Measurements from ENCODE around the gene ORMDL3. TPM values are rescaled to one million over a fixed set of nuclear protein-coding genes. Genes with fewer than 3 reads are reported as not detected.
A peak's percentile ranks its signal among the peaks of the same experiment; 100 is the strongest.

Gene ORMDL3
- total and polyA plus RNA-seq, 2 donors (not counting 1 experiment from before 2014, with no cell fraction given), result 30.1 to 48.1 TPM

DNA sequence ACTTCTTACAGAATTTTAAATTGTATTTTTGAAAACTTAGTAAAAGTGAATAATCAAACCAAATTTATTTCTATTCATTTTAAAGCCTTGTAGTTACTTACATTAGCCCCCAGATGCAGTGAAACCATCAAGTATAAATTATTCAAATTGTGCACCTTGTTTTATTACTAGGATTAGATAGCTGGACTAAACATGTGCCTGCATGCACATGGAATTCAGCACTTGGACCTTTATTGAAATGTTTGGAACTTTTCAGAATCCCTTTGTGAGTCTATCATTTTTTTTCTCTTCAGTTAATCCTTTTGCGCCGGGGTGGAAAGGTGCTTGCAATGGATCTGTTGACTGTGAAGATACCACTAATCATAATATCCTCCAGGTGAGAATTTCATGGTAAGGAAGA lies 54.6 kb downstream of the ORMDL3 start:
- no peak overlapping the region for H2AFZ ChIP-seq (ENCODE audit: low read length)
- no peak overlapping the region for H3K4me2 ChIP-seq (ENCODE audit: extremely low read depth, insufficient read depth, low read length)
- no peak overlapping the region for H3K27ac ChIP-seq (ENCODE audit: insufficient read depth, low read length)
- no peak overlapping the region for H3K9ac ChIP-seq (ENCODE audit: insufficient read depth, low read length)
- H3K27me3 ChIP-seq (ENCODE audit: control insufficient read depth, insufficient read depth, low read length), result peaks cover 20% of the 10 kb centered on the region
- no peak for TF ChIP-seq EZH2 (IDR thresholded peaks at IDR 0.05; ENCODE audit: low read length, missing control alignments)
- TF ChIP-seq, protein P1, sequence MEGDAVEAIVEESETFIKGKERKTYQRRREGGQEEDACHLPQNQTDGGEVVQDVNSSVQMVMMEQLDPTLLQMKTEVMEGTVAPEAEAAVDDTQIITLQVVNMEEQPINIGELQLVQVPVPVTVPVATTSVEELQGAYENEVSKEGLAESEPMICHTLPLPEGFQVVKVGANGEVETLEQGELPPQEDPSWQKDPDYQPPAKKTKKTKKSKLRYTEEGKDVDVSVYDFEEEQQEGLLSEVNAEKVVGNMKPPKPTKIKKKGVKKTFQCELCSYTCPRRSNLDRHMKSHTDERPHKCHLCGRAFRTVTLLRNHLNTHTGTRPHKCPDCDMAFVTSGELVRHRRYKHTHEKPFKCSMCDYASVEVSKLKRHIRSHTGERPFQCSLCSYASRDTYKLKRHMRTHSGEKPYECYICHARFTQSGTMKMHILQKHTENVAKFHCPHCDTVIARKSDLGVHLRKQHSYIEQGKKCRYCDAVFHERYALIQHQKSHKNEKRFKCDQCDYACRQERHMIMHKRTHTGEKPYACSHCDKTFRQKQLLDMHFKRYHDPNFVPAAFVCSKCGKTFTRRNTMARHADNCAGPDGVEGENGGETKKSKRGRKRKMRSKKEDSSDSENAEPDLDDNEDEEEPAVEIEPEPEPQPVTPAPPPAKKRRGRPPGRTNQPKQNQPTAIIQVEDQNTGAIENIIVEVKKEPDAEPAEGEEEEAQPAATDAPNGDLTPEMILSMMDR (conservative IDR thresholded peaks at IDR 0.05 in 1 of 2, IDR thresholded peaks at IDR 0.05 in 1 of 2; ENCODE audit: low read depth in 1 of 2, low read length in 2 of 2), result peak in 1 of 2 donors; percentile 25
- H3K79me2 ChIP-seq (ENCODE audit: control insufficient read depth, insufficient read depth, low read length), result no peaks in the 10 kb centered on the region
- no peaks in the 10 kb centered on the region for H3K9me3 ChIP-seq (ENCODE audit: control insufficient read depth, insufficient read depth, low read depth, low read length)
- peak; percentile 33 to 40 for DNase-seq (ENCODE audit: low read depth in 2 of 2)
- H3K4me1 ChIP-seq (ENCODE audit: control insufficient read depth, extremely low read depth, insufficient read depth, low read length), result no peaks in the 10 kb centered on the region
- H4K20me1 ChIP-seq (ENCODE audit: control insufficient read depth, extremely low read depth, insufficient read depth, low read length), result no peaks in the 10 kb centered on the region
- H3K4me3 ChIP-seq (replicated peaks in 1 of 4; ENCODE audit: control extremely low read depth in 1 of 4, insufficient read depth in 1 of 4, low read depth in 3 of 4, low read length in 4 of 4), result no peak overlapping the region
- H3K36me3 ChIP-seq (ENCODE audit: control insufficient read depth, insufficient read depth, low read length), result no peaks in the 10 kb centered on the region

DNA sequence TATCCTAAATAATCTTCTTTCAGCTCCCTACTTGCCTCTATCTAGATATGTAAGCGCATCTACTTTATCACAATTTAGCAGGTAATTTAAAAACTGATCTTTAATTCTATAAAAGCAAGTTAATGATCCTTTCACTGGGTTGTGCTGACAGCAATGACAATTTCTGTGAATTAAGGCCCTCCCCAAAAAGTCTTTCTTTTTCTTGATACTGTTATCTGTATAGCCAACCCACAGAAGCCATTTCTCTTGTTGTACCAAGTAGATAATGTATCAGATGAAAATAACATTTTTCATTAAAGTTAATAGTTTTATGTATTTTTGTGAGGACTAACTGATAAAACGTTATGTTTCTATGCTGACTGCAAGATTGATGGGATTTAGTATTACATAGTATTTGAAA lies 55.6 kb downstream of the ORMDL3 start:
- no peak overlapping the region for H3K4me2 ChIP-seq (ENCODE audit: extremely low read depth, insufficient read depth, low read length)
- no peak overlapping the region for H2AFZ ChIP-seq (ENCODE audit: low read length)
- no peak overlapping the region for H3K4me3 ChIP-seq (replicated peaks in 1 of 4; ENCODE audit: control extremely low read depth in 1 of 4, insufficient read depth in 1 of 4, low read depth in 3 of 4, low read length in 4 of 4)
- H3K36me3 ChIP-seq (ENCODE audit: control insufficient read depth, insufficient read depth, low read length), result no peaks in the 10 kb centered on the region
- H3K27me3 ChIP-seq (ENCODE audit: control insufficient read depth, insufficient read depth, low read length), result peaks cover 24% of the 10 kb centered on the region
- TF ChIP-seq EZH2 (IDR thresholded peaks at IDR 0.05; ENCODE audit: low read length, missing control alignments), result no peak
- no peaks in the 10 kb centered on the region for H4K20me1 ChIP-seq (ENCODE audit: control insufficient read depth, extremely low read depth, insufficient read depth, low read length)
- H3K4me1 ChIP-seq (ENCODE audit: control insufficient read depth, extremely low read depth, insufficient read depth, low read length), result no peaks in the 10 kb centered on the region
- H3K27ac ChIP-seq (ENCODE audit: insufficient read depth, low read length), result no peak overlapping the region
- H3K79me2 ChIP-seq (ENCODE audit: control insufficient read depth, insufficient read depth, low read length), result no peaks in the 10 kb centered on the region
- no peaks in the 10 kb centered on the region for H3K9me3 ChIP-seq (ENCODE audit: control insufficient read depth, insufficient read depth, low read depth, low read length)
- no peak for DNase-seq (ENCODE audit: low read depth in 2 of 2)
- H3K9ac ChIP-seq (ENCODE audit: insufficient read depth, low read length), result no peak overlapping the region

Other genes starting within 250 kb of the ORMDL3 start
- gene PGAP3, start 239.5 kb downstream of the ORMDL3 start, total RNA-seq, result 8.8 and 10.8 TPM in 2 replicates
- 5.9 and 7.9 TPM in 2 replicates for gene PGAP3, start 239.5 kb downstream of the ORMDL3 start, polyA plus RNA-seq
- 24.7 and 33.9 TPM in 2 replicates for gene ERBB2, start 227.5 kb downstream of the ORMDL3 start, total RNA-seq
- 24.7 and 25.0 TPM in 2 replicates for gene ERBB2, start 227.5 kb downstream of the ORMDL3 start, polyA plus RNA-seq
- gene MIEN1, start 197.1 kb downstream of the ORMDL3 start, total RNA-seq, result 18.2 and 25.6 TPM in 2 replicates
- 58.0 and 66.2 TPM in 2 replicates for gene MIEN1, start 197.1 kb downstream of the ORMDL3 start, polyA plus RNA-seq
- under 0.01 and 0.77 TPM in 2 replicates for gene GRB7, start 189.7 kb downstream of the ORMDL3 start, total RNA-seq
- gene GRB7, start 189.7 kb downstream of the ORMDL3 start, polyA plus RNA-seq, result 0.07 TPM in 2 replicates
- gene IKZF3, start 63.3 kb downstream of the ORMDL3 start, total RNA-seq, result not detected in 2 replicates
- gene IKZF3, start 63.3 kb downstream of the ORMDL3 start, polyA plus RNA-seq, result 0.03 TPM in 1 of 2 replicates, not detected in the other
- not detected in 2 replicates for gene ZPBP2, start 59.4 kb downstream of the ORMDL3 start, total RNA-seq
- gene ZPBP2, start 59.4 kb downstream of the ORMDL3 start, polyA plus RNA-seq, result not detected in 2 replicates
- gene GSDMB, start 9.0 kb downstream of the ORMDL3 start, total RNA-seq, result 4.4 and 5.6 TPM in 2 replicates
- 1.1 and 2.3 TPM in 2 replicates for gene GSDMB, start 9.0 kb downstream of the ORMDL3 start, polyA plus RNA-seq
- gene LRRC3C, start 131 bp upstream of the ORMDL3 start, total RNA-seq, result not detected in 2 replicates
- gene LRRC3C, start 131 bp upstream of the ORMDL3 start, polyA plus RNA-seq, result not detected in 2 replicates
- not detected in 2 replicates for gene GSDMA, start 35.4 kb upstream of the ORMDL3 start, total RNA-seq
- gene GSDMA, start 35.4 kb upstream of the ORMDL3 start, polyA plus RNA-seq, result not detected in 2 replicates
- 55.2 and 55.5 TPM in 2 replicates for gene PSMD3, start 53.2 kb upstream of the ORMDL3 start, total RNA-seq
- gene PSMD3, start 53.2 kb upstream of the ORMDL3 start, polyA plus RNA-seq, result 66.9 and 107 TPM in 2 replicates
- gene CSF3, start 87.8 kb upstream of the ORMDL3 start, total RNA-seq, result not detected in 2 replicates
- gene CSF3, start 87.8 kb upstream of the ORMDL3 start, polyA plus RNA-seq, result 0.12 TPM in 1 of 2 replicates, not detected in the other
- gene MED24, start 126.8 kb upstream of the ORMDL3 start, total RNA-seq, result 25.1 and 31.1 TPM in 2 replicates
- gene MED24, start 126.8 kb upstream of the ORMDL3 start, polyA plus RNA-seq, result 42.7 and 66.7 TPM in 2 replicates
- 49.8 and 52.8 TPM in 2 replicates for gene THRA, start 135.4 kb upstream of the ORMDL3 start, total RNA-seq
- 27.2 and 30.8 TPM in 2 replicates for gene THRA, start 135.4 kb upstream of the ORMDL3 start, polyA plus RNA-seq
- gene NR1D1, start 173.0 kb upstream of the ORMDL3 start, total RNA-seq, result 1.8 and 5.3 TPM in 2 replicates
- 3.3 and 4.0 TPM in 2 replicates for gene NR1D1, start 173.0 kb upstream of the ORMDL3 start, polyA plus RNA-seq
- 43.9 and 52.4 TPM in 2 replicates for gene MSL1, start 194.4 kb upstream of the ORMDL3 start, total RNA-seq
- gene MSL1, start 194.4 kb upstream of the ORMDL3 start, polyA plus RNA-seq, result 65.6 and 86.3 TPM in 2 replicates
- 24.9 and 26.8 TPM in 2 replicates for gene CASC3, start 212.9 kb upstream of the ORMDL3 start, total RNA-seq
- gene CASC3, start 212.9 kb upstream of the ORMDL3 start, polyA plus RNA-seq, result 38.8 and 45.7 TPM in 2 replicates
- 1.2 and 1.3 TPM in 2 replicates for gene RAPGEFL1, start 249.9 kb upstream of the ORMDL3 start, total RNA-seq
- gene RAPGEFL1, start 249.9 kb upstream of the ORMDL3 start, polyA plus RNA-seq, result 1.6 and 1.7 TPM in 2 replicates